ENCODE measurements around the gene SUN2.
A peak's percentile ranks its signal among the peaks of the same experiment; 100 is the strongest.

DNA sequence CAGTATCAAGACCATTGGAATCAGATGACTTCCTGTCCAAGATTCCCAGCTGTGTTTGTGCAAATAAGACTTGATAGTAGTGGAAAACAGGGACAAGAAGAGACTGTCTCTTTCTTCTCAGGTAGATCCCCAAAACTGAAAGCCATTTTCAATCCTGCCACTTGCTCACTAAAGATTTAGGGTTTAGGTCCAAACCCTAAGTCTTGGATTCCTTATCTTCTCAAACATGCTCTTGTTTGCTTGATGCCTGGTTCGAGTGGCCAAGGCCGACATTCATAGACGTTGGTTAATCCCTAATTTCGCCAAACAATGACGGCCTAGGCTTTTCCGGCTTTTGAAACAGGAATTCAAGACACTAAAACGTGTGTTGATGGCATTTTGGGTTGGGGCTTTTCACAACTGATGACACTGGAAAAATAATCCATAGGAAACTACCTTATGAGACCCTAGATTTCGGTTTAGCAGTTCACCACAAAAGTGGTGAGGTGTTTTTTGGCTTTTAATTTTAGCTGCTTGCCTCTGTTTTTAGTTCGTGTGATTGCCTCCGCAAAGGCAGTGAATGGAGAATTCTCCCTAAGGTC is 51.1 kb downstream of the SUN2 start:
- TF ChIP-seq CTCF (CRISPR knock-in tag; IDR thresholded peaks at IDR 0.05): no peak
- TF ChIP-seq ZFY (CRISPR knock-in tag; IDR thresholded peaks at IDR 0.05): peak; percentile 36

Data from HepG2 (cell line).